ENCODE data around the gene ZYX. TPM values are rescaled to one million over a fixed set of nuclear protein-coding genes. Genes with fewer than 3 reads are reported as not detected.
"Not testable (repeated sequence)": the region's sequence is repeated elsewhere in the genome, so short reads cannot be mapped to it uniquely, and the experiment has no call there.

Gene ZYX
- polyA plus RNA-seq, 4 donors, result 75.8 to 120 (median 89.8) TPM

DNA sequence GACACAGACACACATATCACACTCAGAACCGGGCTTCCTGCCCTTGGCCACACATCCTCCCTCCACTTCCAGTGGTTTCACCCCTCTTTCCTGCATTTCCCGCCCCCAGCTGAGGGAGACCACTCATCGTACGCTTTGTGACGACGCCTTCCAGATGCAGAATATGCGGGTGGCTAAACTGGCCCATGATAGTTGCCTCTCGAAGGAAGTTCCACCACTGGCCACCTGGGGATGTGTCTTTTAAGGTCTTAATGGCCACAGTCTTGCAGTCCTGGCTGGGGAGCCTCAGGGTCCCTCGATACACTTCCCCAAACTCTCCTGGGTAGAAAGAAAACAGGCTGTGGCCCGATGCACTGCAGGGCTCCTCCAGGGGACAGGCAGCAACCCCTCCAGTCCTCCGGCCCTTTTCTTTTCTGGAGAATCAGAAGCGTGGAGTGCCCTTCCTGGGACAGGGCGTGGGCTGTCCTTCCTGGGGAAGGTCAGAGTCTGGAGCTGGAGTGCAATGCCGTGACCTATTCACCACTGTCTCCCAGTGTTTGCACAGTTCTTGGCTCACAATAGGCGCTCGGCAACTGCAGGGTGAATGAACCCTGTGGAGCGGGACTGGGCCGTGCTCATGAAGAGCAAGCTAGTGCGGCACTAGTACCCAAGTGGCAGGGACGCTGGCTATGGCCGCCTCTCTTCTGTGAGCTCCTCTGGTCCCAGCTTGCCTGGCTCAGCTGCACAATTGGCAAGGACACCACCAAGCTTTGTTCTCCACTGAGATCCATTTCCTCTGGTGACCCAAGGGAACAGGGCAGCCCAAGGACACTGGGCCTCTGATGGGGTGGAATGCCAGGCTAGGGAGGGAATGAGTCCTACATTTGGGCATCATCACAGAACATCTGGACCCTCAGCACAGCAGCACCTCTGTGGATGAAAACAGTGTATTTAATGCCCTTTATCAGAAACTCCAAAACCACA is 14.3 kb downstream of the ZYX start:
- DNase-seq (ENCODE audit: low read depth in 4 of 4, low spot score in 3 of 4), result no peak

DNA sequence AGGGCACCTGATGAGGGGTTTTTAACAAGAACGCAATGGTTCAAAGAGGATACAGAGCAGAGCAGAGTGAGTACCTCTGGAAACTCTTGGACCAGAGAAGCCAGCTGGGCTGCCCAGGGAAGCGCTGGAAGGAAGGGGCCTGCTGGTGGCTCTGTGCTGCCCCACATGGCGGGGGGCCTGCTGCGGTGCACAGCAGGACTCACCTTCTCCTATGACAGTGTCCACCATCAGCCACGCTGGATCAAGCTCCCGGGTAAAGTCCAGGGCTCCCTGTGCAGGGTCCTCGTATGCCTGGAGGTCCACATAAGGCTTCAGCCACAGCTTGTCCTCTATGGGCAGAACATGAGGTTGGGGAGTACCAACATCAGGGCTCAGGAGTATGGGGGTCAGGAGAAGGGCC is 15.0 kb downstream of the ZYX start:
- DNase-seq (ENCODE audit: low read depth in 4 of 4, low spot score in 3 of 4), result no peak

DNA sequence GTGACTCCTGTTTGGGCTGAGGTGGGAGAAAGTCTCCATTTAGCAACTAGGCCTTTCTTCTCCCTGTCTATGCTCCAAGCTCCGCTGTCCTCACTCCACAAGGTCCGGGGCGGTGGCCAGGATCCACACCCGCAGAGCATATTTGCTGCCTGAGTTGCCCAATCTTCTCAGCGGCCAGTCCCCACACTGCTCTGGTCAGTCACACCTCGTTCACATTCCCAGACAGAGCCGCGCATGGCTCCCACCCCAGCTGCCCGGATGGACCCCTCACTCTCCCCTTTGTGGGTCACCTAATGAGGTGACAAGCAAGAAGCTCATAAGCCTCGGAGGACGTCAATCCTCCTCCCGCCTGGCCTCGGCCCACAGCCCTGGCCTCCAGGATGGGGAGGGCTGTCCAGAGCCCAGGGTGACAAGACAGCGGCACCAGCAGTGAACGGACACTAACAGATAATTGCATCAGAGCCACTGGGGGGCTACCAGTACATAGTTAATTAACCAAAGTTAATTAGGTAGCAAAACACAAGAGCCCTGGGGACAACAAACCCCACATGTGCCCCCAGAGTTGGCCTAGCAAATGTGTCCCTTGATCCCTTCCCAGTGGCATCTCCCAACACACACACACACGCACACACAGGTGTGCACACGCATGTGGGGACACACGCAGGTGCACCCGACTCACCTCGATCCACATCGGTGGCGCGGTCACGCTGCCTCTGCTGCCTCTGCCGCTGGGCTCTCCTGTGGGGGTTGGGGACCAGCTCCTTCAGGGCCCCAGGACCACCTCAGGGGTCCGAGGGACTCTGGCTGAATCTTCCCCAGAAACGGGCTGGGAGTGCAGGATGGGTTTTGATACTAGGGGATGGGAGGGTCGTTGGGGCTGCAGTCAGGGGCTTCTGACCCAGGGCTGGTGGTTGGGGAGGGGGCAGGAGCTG is 15.7 kb downstream of the ZYX start:
- no peak for DNase-seq (ENCODE audit: low read depth in 4 of 4, low spot score in 3 of 4)

- DNase-seq (ENCODE audit: low read depth in 4 of 4, low spot score in 3 of 4), result no peak
Observed at GRCh38 chr7:143397710-143398530, 16.8 kb downstream of the ZYX start.

DNA sequence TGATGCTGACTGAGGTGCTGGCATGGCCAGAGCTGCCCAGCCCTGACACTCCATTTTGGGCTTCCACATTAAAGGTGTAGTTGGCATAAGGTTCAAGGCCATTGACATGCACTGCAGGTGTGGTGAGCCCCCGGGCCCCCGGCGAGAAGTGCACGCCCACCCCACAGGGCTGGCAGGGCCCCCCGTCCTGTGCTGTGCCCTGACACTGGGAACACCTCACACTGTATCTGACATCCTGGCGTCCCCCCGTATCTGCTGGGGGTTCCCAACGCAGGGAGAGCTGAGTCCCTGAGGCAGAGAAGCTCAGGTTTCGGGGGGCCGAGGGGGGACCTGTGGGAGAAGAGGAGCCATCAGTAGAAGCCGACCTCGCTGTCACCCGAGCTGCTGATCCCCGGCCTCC is 17.5 kb downstream of the ZYX start:
- DNase-seq (ENCODE audit: low read depth in 4 of 4, low spot score in 3 of 4), result no peak

- DNase-seq (ENCODE audit: low read depth in 4 of 4, low spot score in 3 of 4), result no peak
Observed at GRCh38 chr7:143399151-143399550, 18.0 kb downstream of the ZYX start.

GRCh38 chr7:143399642-143400041 is 18.5 kb downstream of the ZYX start:
- DNase-seq (ENCODE audit: low read depth in 4 of 4, low spot score in 3 of 4), result no peak

DNA sequence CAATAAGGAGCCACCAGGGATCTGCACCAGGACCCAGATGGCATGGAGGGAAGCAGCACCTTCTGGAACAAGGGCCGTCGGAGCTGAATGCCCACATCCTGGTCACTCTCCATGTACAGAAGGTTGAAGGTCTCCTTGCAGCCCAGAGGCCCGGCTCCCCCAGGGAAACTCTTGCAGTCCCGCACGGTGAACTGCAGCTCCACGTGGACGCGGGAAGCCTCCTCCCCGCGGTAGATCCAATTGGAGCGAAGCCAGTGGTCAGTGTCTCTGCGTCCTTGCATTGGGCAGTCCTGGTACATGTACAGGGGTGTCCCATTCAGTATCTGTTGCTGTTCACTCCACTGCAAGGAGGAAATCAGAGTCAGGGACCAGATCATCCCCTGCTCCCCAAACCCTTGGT is 20.1 kb downstream of the ZYX start:
- no peak for DNase-seq (ENCODE audit: low read depth in 4 of 4, low spot score in 3 of 4)

DNA sequence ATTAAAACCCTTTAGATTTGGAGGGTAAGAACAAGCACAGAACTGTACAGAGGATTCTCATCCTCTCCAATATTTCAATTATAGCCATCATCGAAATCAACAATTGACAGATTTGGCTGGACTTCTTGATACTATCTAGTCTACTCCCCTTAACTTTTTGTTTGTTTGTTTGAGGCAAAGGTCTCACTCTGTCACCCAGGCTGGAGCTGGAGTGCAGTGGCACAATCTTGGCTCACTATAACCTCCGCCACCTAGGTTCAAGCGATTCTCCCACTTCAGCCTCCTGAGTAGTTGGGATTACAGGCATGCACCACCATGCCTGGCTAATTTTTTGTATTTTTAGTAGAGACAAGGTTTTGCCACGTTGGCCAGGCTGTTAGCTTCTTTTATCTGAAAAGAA is 21.1 kb downstream of the ZYX start:
- DNase-seq (ENCODE audit: low read depth in 4 of 4, low spot score in 3 of 4), result not testable (repeated sequence)

GRCh38 chr7:143405173-143406001 is 24.2 kb downstream of the ZYX start:
- DNase-seq (ENCODE audit: low read depth in 4 of 4, low spot score in 3 of 4), result peak in 1 of 4 donors; percentile 61

- DNase-seq (ENCODE audit: low read depth in 4 of 4, low spot score in 3 of 4), result no peak
Observed at GRCh38 chr7:143406002-143406357, 24.8 kb downstream of the ZYX start.

DNA sequence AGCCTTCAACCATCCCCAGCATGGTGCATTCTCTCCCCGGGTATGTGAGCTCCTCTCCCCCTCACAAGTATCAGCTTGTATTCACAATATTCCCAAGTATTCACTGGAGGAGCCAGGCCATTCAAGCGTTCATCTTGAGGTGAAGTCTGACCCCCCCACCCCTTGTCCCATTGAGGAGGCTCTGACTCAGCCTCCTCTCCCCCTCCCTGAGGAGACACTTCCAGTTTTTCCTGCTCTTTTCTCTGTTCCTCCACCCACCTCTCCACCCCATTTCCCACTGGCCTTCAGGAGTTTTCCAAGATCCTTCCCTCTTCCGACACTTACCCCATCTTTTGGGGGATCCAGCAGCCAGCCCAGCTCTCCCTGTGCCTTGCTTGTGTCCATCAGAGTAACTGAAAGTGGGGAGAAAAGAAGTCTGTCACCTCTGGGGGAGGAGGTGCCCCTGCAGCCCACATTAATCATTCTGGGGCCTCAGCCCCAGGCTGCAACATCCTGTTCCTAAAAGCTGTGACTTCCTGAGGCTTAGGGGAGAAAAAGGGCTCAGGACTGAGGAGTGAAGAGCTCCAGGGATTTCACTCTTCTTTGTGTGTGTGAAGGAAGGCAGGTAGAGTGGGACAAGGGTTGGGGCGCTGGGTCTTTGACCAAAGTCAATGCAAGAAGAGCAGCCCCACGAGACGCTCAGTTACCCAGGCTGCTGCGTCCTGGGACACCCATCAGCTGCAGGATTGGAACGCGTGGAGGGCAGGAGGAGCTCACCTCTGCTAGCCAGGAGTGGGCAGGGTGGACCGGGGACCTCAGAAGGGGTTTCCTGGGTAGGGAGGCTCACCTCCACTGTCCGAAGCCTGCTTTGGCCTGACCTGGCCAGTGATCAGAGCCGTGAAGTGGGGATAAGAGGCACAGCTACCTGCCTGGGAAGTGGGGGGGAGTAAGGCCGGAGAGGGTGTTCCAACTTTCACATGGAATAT is 26.4 kb downstream of the ZYX start:
- DNase-seq (ENCODE audit: low read depth in 4 of 4, low spot score in 3 of 4), result no peak

GRCh38 chr7:143408252-143408685 is 27.1 kb downstream of the ZYX start:
- DNase-seq (ENCODE audit: low read depth in 4 of 4, low spot score in 3 of 4), result no peak

DNA sequence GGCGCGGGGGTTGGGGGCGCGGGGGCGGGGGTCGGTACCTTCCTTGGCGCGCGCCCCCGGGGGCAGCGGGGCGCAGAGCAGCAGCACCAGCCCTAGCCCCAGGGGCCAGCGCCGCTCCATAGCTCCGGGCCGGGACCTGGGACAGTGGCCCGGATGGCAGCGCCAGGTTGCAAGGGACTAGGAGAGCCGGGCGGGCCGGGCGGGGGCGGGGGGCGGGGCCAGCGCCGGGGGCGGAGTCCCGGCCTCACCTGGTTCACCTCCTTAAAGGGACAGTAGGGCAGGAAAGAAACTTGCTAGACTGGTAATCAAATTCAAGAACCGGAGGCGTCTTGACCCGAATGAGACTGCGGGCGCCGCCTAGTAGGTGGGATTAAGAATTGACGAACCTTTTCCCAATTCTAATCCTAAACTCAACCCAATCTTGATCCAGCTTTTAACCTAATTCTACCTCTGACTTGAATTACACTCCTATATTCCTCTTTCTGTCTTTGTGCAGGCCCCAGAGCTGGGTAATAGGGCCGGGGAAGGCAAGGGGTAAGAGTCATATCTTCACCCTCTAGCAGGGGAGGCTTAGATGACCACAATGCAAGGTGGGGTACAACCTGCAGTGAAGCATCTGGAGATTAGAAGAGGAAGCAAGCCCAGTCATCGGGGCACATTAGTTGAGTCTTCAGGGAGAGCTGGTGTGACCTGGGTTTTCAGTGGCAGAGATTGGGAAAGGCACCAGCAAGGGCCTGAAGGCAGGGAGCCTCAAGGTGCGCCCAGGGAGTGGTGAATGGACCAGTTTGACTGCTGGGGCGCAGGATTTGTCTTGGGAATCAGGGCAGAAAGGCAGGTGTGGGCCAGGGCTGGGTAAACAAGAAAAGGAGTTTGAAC is 27.8 kb downstream of the ZYX start, which contains the start of gene EPHA1:
Gene EPHA1, minus strand, starts transcription at position 171 of the 876 bp plus-strand sequence. Its CDS starts 51 bp downstream, at position 120.
- no peak for DNase-seq (ENCODE audit: low read depth in 4 of 4, low spot score in 3 of 4)

DNA sequence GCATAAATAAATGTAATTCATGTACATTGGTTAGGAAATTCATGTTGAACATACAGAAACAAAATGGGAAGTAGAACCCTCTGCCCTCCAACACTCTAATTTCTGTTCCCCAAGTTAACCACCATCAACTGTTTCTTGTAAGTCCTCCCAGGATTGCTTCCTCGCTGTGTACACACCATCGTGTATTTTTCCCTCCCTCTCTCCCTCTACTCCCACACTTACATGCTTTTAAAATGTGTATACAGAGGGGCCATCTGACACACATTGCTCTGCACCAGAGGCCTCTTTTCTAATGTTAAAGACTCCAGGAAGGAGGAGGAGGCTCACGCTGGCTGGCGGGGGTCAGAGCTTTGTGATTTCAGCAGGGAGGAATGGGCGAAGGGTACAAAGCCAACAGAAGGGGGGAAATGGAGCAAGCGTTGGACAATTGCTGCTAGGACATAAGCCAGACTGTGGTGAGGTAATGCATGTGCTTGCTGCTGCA is 29.4 kb downstream of the ZYX start:
- no peak for DNase-seq (ENCODE audit: low read depth in 4 of 4, low spot score in 3 of 4)

DNA sequence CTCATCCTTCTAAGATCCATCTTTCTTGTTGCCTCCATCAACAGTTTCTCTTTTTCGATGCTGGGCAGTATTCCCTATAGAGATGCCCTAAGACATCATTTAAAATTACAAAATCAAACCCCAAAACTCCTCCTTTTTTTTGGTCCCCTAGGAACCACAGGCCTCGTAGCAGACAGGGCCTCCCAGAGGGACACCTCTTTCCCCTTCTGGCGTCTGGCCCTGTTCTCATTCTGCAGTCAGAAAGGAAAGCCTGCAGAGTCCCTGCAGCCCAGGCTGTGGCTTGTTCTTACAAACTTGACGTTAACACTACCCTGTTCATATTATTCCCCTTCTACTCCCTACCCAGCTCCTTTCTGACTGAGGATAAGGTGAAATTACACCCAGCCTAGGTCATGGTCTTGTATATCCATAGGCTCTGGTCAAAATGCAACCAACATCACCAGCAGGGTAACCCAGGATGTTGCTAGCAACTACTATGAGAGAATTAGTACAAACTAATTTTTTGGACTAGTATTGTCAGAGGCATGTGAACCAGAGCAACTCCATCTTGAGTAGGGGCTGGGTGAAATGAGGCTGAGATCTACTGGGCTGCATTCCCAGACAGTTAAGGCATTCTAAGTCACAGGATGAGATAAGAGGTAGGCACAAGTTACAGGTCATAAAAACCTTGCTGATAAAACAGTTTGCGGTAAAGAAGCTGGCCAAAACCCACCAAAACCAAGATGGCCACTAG is 31.0 kb downstream of the ZYX start:
- DNase-seq (ENCODE audit: low read depth in 4 of 4, low spot score in 3 of 4), result no peak

- DNase-seq (ENCODE audit: low read depth in 4 of 4, low spot score in 3 of 4), result no peak
Observed at GRCh38 chr7:143413123-143413522, 32.0 kb downstream of the ZYX start.

Data from right renal pelvis (tissue), 4 donors.